K562 (cell line): ENCODE results near the gene MMP20. TPM values are rescaled to one million over a fixed set of nuclear protein-coding genes. Genes with fewer than 3 reads are reported as not detected.

Source experiments
- CBX2 ChIP-seq: fragments of 200-600 bp; sonication (generic); IDR thresholded peaks from one replicate; pipeline ENCODE4 v1.6.1; 2012; ENCODE audit warnings: mild to moderate bottlenecking, low read length, inconsistent platforms; ENCODE audit not compliant: insufficient read depth, poor library complexity, severe bottlenecking
- ETV6 ChIP-seq, 3 experiments: fragments of 150-350 bp in 1 of 3; sonication (generic) in 1 of 3; formaldehyde crosslinking in 1 of 3; IDR thresholded peaks; 2 replicates each; pipeline versions ENCODE4 v1.6.1 to v1.8.0; 2014 to 2022; ENCODE audit warnings: borderline replicate concordance in 2 of 3, low read depth in 2 of 3, antibody characterized with exemption in 1 of 3, low read length in 1 of 3, mild to moderate bottlenecking in 1 of 3, missing genetic modification reagents in 1 of 3
- HSF4 ChIP-seq: fragments of 250-450 bp; sonication (Bioruptor Pico); IDR thresholded peaks from 2 replicates; pipeline ENCODE4 v2.1.2; 2022; ENCODE audit warnings: mild to moderate bottlenecking, moderate library complexity, borderline replicate concordance
- IFI16 ChIP-seq: fragments of 250-450 bp; sonication (Bioruptor Pico); IDR thresholded peaks from 2 replicates; pipeline ENCODE4 v2.1.2; 2022; ENCODE audit warnings: mild to moderate bottlenecking, inconsistent platforms
- KAT2B ChIP-seq: IDR thresholded peaks from one replicate; pipeline ENCODE4 v1.6.1; 2012; ENCODE audit warnings: low read depth, mild to moderate bottlenecking, control low read depth, inconsistent platforms, low read length, moderate library complexity
- KLF13 ChIP-seq: fragments of 450-650 bp; IDR thresholded peaks from 2 replicates; pipeline ENCODE4 v1.6.1; 2016; ENCODE audit warnings: missing genetic modification characterization, low read depth, mild to moderate bottlenecking, missing compliant biosample characterization, moderate library complexity, borderline replicate concordance
- NR4A1 ChIP-seq, 2 experiments: fragments of 250-450 bp in 1 of 2; fragments of 450-650 bp in 1 of 2; sonication (Bioruptor Pico) in 1 of 2; IDR thresholded peaks; 2 replicates each; pipeline versions ENCODE4 v1.4.0 to v1.6.1; 2016 to 2020; ENCODE audit warnings: mild to moderate bottlenecking in 2 of 2, missing compliant biosample characterization in 1 of 2, missing genetic modification characterization in 1 of 2, moderate library complexity in 1 of 2
- THRB ChIP-seq: fragments of 450-650 bp; formaldehyde crosslinking; conservative IDR thresholded peaks from 2 replicates; pipeline ENCODE4 v1.4.0; 2022; ENCODE audit warnings: mild to moderate bottlenecking, missing genetic modification characterization
- VEZF1 ChIP-seq: fragments of 200-800 bp; sonication (Bioruptor generic); IDR thresholded peaks from 2 replicates; pipeline ENCODE4 v1.6.1; 2017; ENCODE audit warnings: missing genetic modification characterization, missing compliant biosample characterization
- ZBED1 ChIP-seq: IDR thresholded peaks from 2 replicates; pipeline ENCODE4 v1.6.1; 2014
- ZBTB9 ChIP-seq: fragments of 450-650 bp; formaldehyde crosslinking; IDR thresholded peaks from 2 replicates; pipeline ENCODE4 v1.4.0; 2020; ENCODE audit warnings: mild to moderate bottlenecking, moderate library complexity
- ZNF707 ChIP-seq: fragments of 250-450 bp; sonication (Bioruptor Pico); conservative IDR thresholded peaks from 2 replicates; pipeline ENCODE4 v1.8.0; 2022; ENCODE audit warnings: inconsistent platforms, mild to moderate bottlenecking, moderate library complexity
- polyA plus RNA-seq, 8 experiments: library from polyadenylated mRNA; depleted of rRNA in 4 of 8; stranded (reverse) in 5 of 8; unstranded in 3 of 8; fragments of >200 nt; fragmentation: Nextera tagmentation in 2 of 8; fragmentation: Illumina TruSeq in 1 of 8; extraction: Ambion mirVana in 2 of 8; extraction: Trizol in 1 of 8; gene quantifications; 2 replicates each; pipeline versions ENCODE4 v1.2.1 to v1.2.3, GENCODE V29; 2011 to 2014; ENCODE audit warnings: inconsistent platforms in 1 of 8, missing spikeins in 1 of 8
- total RNA-seq, 7 experiments: library from RNA; depleted of rRNA in 6 of 7; stranded (reverse); fragments of >200 nt in 6 of 7; fragmentation: Illumina TruSeq in 2 of 7; extraction: Trizol in 2 of 7; gene quantifications; 2 replicates each; pipeline versions ENCODE4 v1.2.1 to v1.2.3, GENCODE V29; 2011 to 2021; ENCODE audit warnings: low replicate concordance in 1 of 7
- TF ChIP-seq, protein P1 (sequence below): fragments of 250-450 bp; sonication (Bioruptor Pico); IDR thresholded peaks from 2 replicates; pipeline ENCODE4 v1.8.0; 2021; ENCODE audit warnings: mild to moderate bottlenecking, moderate library complexity
- TF ChIP-seq, protein P2 (sequence below), 2 experiments: IDR thresholded peaks; 2 replicates each; pipeline ENCODE4 v1.6.1; 2011; ENCODE audit warnings: borderline replicate concordance in 1 of 2, control low read depth in 1 of 2, low read depth in 1 of 2, low read length in 1 of 2, mild to moderate bottlenecking in 1 of 2, mixed read lengths in 1 of 2, moderate library complexity in 1 of 2; ENCODE audit not compliant: insufficient read depth in 1 of 2, insufficient read length in 1 of 2, poor library complexity in 1 of 2, severe bottlenecking in 1 of 2; ENCODE audit errors: extremely low read depth in 1 of 2

Gene MMP20
- total and polyA plus RNA-seq, 9 of the 15 experiments (the other 6 are each of a cell fraction or from before 2014, with no cell fraction given): not detected

DNA sequence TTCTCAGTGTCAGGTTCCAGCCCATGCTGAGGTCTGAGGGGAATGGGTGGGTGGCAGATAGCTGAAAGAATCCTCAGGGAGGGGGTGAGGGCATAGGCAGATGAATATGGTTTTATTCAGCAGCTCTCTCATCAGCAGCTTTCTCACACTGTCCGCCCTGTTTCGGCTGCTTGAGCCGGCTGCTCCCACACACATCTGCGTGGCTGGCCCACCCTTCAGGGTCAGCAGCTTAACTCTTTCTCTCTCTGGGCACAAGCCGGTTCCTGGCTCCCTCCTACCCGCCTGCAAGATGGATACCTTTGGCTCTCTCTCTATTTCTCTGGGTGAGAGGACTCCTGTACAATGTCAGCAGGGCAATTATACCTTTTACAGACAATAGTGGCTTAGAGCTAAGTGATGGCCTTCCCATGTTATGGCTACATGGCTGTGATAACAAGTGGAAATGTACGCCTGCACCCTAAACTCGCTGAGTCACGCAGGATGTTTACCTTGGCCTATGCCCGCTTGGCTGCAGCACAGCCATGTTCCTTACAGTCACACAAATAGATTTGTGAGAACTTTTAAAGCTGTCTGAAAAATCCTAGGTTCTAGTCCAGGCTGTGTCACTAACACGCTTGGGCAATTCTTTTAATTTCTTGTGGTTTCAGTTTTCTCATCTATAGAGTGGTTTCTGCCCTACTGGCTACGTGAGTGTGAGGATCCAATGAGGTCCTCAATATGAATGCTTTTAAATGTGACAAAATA lies 4.1 kb downstream of the MMP20 start (continued):
- TF ChIP-seq THRB: peak; percentile 90; the same call in 1 of the 2 replicates
- TF ChIP-seq ETV6 (IDR thresholded peaks at IDR 0.05; ENCODE audit: borderline replicate concordance in 1 of 2, low read depth in 2 of 2, low read length in 1 of 2): no peak
- TF ChIP-seq ETV6 (CRISPR knock-in tag; IDR thresholded peaks at IDR 0.05; ENCODE audit: borderline replicate concordance): no peak
- peak; percentile 96 for TF ChIP-seq ZBTB9 (CRISPR knock-in tag)
- TF ChIP-seq, protein P1, sequence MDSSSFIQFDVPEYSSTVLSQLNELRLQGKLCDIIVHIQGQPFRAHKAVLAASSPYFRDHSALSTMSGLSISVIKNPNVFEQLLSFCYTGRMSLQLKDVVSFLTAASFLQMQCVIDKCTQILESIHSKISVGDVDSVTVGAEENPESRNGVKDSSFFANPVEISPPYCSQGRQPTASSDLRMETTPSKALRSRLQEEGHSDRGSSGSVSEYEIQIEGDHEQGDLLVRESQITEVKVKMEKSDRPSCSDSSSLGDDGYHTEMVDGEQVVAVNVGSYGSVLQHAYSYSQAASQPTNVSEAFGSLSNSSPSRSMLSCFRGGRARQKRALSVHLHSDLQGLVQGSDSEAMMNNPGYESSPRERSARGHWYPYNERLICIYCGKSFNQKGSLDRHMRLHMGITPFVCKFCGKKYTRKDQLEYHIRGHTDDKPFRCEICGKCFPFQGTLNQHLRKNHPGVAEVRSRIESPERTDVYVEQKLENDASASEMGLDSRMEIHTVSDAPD (CRISPR knock-in tag): peak; percentile 79; the same call in 1 of the 2 replicates
- TF ChIP-seq CBX2: no peak
- TF ChIP-seq NR4A1 (CRISPR knock-in tag; IDR thresholded peaks at IDR 0.05): no peak
- TF ChIP-seq NR4A1 (tag; IDR thresholded peaks at IDR 0.05): peak; percentile 99
- TF ChIP-seq VEZF1 (CRISPR knock-in tag): 0 out of 2 replicates have a peak, but pooled peaks have one; percentile 16
- TF ChIP-seq, protein P2, sequence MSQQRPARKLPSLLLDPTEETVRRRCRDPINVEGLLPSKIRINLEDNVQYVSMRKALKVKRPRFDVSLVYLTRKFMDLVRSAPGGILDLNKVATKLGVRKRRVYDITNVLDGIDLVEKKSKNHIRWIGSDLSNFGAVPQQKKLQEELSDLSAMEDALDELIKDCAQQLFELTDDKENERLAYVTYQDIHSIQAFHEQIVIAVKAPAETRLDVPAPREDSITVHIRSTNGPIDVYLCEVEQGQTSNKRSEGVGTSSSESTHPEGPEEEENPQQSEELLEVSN (IDR thresholded peaks at IDR 0.05; ENCODE audit: borderline replicate concordance in 1 of 2, extremely low read depth in 1 of 2, insufficient read depth in 1 of 2, insufficient read length in 1 of 2, low read depth in 1 of 2, low read length in 1 of 2, poor library complexity in 1 of 2, severe bottlenecking in 1 of 2): no peak
- TF ChIP-seq IFI16 (CRISPR knock-in tag): peak; percentile 76; the same call in 1 of the 2 replicates
- no peak for TF ChIP-seq KAT2B
- peak; percentile 81; the same call in 1 of the 2 replicates for TF ChIP-seq HSF4
- TF ChIP-seq ZBED1: no peak
- TF ChIP-seq KLF13: peak; percentile 90; the same call in 1 of the 2 replicates
- TF ChIP-seq ZNF707: 0 out of 2 replicates have a peak, but pooled peaks have one; percentile 25
